Measurements from ENCODE around the gene CFAP299.
"Not testable (repeated sequence)": the region's sequence is repeated elsewhere in the genome, so short reads cannot be mapped to it uniquely, and the experiment has no call there.

CFAP299 gene

DNA sequence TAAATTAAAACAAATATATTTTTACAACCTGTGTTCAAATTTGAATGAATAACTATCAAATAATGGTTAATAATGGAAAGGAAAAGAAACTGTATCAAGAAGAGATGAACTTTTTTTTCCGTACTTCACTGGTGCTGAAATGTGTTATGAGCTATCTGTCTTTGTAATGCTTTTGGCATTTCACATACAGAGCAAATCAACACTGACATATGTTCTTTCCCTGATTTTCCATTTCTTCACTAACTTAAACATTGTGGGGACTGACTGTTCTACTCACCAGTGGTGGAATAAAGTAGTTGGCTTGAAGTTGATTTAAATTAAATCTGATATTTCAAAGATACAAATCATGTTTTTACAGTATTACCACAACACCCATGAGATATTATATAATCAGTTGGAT, 390.9 kb downstream of the CFAP299 start:
- DNase-seq (ENCODE audit: low spot score) = no peak

DNA sequence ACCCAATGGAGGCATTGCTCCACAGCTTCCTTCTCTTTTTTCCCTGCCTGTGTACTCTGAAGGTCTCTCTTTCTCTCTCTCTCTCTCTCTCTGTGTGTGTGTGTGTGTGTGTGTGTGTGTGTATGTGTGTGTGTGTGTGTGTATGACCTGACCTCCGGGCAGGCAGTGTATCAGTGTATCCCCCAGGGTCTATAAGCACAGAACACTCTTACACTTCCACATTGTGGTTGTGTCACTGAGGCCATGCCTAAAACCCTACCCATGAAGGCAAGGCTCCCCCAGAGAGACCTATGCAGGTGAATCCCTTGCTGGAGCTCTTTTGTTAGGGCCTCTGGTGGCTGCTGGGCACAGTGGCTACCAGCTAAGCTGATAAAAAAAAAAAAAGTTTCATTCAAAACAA, 394.6 kb downstream of the CFAP299 start:
- no peak for DNase-seq (ENCODE audit: low spot score)

DNA sequence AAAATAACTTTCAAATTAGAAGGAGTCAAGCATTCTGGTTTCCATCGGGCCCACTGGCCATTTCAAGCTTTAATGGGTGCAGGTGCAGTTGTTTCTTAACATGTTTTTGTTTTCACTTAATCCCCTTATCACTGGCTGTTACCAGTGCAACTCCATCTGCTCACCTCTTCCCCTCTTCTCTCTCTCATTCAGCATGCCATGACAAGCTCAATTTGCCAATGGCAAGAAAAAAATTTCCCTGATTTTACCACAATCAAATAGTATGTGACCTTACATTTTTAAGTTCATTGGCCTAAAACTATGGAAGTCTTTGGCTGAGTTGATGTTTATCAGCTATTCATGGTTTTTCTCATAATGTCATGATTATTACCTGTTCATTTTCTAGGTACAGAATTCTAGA, 395.9 kb downstream of the CFAP299 start:
- no peak for DNase-seq (ENCODE audit: low spot score)

DNA sequence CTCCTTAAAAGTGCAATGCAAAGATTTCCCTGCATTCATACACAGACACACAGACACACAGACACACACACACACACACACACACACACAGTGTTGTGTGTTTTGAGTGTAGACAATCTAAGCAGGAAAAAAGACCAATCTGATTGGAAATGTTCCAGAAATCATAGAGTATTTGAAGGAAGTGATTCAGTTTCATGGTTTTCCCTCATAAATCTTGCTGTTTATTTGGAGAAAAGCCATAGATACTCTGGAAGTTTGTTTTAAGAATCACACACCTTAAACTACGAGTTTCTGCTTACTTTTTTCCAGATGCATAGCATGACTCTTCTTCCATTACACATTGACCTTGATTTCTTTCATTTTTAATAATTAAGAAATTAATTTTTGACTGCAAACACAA, 396.5 kb downstream of the CFAP299 start:
- DNase-seq (ENCODE audit: low spot score) = no peak

DNA sequence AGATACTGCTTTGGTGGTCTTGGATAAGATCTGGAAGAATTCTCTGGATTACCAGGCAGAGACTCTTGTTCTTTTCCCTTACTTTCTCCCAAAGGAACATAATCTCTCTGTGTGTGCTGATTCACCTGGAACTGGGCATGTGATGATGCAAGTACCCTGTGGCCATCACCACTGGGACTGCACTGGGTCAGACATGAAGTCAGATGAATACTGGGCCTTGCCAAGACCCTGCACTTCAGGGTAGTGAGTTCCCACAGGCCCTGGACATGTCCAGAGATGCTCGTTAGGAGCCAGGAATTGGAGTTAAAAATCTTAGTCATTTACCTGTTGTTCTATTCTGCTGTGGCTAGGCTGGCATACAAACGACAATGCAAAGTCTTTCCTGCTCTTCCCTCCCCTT, 404.8 kb downstream of the CFAP299 start:
- DNase-seq (ENCODE audit: low spot score) = no peak

DNA sequence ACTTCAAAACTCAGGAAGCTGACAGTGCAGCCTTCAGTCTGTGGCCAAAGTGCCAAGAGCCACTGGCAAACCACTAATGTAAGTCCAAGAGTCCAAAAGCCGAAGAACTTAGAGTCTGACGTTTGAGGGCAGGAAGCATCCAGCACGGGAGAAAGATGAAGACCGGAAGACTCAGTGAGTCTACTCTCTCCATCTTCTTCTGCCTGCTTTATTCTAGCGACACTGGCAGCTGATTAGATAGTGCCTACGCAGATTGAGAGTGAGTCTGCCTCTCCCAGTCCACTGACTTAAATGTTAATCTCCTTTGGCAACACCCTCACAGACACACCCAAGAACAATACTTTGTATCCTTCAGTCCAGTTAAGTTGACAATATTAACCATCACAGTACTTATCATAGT, 414.0 kb downstream of the CFAP299 start:
- not testable (repeated sequence) for DNase-seq (ENCODE audit: low spot score)

DNA sequence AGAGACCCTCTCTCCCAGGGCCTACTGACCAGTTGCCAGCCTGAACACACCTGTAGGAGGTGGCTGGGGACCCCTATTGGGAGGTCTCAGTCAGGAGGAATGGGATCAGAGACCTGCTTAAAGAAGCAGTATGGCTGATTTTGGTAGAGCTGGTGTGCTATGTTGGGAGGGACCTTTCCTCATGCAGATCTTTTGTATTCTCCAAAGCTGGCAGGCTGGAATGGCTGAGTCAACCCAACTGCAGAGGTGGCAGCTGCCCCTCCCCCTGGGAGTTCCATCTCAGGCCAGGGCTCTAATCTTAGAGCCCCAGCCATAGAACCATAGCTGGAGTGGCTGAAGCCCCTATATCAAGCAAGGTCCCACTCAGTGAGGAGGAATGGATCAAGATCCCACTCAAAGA, 415.7 kb downstream of the CFAP299 start:
- no peak for DNase-seq (ENCODE audit: low spot score)

DNA sequence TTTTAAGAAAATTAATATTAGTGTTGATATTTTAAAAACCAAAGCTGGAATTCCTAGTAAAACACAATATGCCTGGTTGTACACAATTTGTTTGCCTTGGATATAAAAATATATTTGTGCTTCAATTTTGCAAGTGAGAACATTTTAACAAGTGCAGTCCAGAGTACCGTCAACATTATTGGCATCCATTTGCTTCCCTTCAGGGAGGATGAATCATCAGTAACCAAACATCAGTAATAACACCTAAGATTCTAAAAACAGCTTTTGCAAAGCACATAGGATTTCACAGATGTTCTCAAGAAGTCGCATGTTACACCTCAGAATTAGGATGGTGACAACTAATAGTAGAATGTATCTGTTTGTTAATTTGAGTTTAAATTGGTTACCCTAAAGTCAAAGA, 432.4 kb downstream of the CFAP299 start:
- no peak for DNase-seq (ENCODE audit: low spot score)

DNA sequence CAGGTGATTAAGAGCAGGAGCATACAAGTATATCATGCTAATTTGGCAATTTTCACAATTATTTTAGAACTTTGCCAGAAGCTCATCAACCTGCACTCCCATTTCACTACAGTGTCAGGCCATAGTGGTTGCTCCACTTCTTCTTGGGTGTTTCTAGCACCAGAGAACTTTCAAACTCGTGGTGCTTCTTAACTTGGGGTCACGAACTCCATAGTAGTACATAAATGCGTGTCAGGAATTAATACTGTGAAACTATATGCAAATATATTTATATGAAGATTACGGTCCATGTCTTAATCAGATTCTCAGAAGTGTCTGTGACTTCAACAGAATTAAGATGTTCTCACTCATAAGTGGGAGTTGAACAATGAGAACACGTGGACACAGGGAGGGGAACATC, 440.6 kb downstream of the CFAP299 start:
- DNase-seq (ENCODE audit: low spot score) = no peak

DNA sequence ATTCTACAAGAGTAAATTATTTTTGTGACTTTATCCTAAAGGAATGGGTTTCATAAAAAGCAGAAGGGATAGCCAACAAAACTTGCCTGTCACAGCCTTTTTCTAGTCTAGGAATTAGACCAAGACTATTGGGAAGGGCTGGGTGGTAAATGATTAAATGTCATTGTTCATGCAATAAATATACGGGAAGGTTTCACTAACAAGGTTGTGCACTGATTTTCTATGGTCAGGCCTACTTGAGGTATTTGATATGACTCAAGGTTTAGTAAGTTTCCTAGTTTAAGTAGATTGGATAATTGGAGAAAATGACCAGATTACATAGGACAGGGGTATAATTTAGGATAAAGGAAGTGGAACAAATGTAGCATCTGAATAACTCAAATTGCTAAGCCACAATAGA, 445.9 kb downstream of the CFAP299 start:
- no peak for DNase-seq (ENCODE audit: low spot score)

DNA sequence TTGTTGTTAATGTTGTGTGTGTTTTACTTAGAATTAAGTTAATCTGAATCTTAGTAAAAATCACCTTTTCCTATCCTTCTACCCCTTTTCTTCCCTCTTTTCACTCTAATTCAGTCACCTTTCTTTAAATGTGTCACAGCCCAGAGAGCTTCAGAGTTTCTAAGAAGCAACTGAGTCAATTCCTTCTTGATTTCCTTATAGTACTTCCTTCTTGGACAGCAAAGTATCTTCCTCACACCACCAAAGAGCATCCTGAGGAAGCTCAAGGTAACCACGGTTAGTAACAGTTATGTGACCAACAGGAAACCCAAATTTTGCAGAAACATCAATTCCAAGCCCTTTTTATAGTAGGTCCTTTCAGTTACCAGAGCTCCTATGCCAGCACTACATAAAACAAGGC, 451.8 kb downstream of the CFAP299 start:
- DNase-seq (ENCODE audit: low spot score) = no peak

DNA sequence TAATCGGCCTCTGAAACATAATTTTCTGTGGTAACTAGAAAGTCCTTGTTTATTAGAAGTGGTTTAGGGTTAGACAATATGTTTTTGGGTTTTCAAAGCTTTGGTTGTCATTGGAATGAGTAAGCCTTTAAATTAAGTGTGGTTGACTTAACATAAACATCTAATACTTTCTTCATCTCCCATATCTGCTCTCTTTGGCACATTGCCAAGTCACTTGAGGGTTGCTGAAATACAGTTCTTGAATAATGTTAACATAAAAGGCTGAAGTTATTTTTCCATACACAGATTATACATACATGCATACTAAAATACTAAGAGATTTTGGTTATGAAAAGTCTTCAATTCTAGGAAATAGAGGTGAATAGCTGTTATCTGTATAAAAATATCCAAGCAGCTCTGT, 453.3 kb downstream of the CFAP299 start:
- no peak for DNase-seq (ENCODE audit: low spot score)

DNA sequence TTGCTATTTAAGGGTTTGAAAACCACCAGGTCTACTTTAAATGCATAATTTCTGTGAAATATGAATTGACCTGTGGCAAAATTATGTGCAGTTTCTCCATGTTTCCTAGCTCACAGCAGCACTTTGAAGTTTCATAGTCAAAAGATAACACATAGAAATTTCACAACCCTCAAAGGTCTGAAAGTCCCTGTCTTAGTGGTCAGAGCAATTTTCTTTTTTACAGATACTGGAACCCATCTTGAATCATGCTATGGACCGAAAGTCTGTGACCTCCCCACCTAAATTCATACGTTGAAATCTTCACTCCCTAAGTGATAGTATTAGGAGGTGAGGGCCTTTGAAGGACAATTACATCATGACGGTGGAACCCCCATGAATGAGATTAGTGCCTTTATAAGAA, 454.6 kb downstream of the CFAP299 start:
- DNase-seq (ENCODE audit: low spot score) = no peak

DNA sequence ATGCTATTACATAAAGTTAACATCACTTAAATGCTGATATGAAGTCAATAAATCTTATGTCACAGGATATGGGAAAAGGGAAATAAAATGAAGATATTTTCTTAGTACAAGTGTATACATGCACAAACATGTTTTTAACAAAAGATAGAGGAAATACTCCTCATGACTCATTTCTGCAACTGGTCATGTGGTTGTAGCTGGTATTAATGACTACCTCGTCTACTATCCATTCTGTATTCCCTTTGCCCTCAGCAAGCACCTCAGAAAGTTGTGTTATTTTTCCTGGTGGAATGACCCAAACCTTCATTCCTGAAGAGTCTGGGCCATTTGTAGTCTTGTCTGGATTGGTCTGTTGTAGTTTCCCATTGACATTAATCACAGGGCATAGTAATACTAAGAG, 458.1 kb downstream of the CFAP299 start:
- not testable (repeated sequence) for DNase-seq (ENCODE audit: low spot score)

DNA sequence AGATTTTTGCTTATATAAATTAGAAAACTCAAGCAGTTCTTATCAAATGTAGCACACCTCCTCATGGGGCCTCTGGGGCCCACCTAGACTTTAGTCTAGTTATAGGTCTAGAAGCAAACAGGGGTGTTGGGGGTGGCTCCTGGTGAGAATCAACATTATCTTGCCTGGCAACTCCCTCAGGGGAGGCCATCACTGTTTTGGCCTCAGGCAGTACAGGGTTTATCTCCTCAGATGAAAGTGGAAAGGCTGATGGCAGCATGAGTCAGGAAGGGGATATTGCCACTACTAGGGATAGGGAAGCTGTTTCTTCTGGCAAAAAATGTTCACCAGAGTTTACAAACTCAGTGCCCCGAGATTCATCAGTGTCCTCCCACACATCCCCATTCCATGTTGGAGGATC, 462.6 kb downstream of the CFAP299 start:
- DNase-seq (ENCODE audit: low spot score) = no peak

DNA sequence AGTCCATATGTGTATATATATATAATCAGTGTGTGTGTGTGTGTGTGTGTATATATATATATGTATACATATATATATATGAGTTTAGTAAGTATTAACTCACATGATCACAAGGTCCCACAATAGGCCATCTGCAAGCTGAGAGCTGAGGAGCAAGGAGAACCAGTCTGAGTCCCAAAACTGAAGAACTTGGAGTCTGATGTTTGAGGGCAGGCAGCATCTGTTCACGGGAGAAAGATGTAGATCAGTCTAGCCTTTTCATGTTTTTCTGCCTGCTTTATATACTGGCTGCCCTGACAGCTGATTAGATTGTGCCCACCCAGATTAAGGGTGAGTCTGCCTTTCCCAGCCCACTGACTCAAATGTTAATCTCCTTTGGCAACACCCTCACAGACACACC, 465.2 kb downstream of the CFAP299 start:
- not testable (repeated sequence) for DNase-seq (ENCODE audit: low spot score)

DNA sequence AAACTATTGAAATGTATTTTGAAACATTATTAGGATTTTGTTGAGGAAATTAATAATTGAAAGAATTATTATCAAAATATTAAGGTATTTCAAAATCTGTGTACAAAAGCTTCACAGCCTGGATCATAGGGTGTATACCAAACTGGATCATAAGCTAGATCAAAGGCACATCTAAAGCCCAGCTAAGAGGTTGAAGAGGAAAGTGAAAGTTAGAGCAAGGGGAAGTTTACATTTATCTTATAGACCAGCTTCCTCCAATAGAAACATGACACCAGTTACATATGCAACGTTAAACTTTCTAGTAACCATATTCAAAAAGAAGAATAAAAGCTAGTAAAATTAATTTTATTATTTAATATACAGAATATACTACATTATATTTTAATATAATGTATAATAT, 467.8 kb downstream of the CFAP299 start:
- DNase-seq (ENCODE audit: low spot score) = no peak

DNA sequence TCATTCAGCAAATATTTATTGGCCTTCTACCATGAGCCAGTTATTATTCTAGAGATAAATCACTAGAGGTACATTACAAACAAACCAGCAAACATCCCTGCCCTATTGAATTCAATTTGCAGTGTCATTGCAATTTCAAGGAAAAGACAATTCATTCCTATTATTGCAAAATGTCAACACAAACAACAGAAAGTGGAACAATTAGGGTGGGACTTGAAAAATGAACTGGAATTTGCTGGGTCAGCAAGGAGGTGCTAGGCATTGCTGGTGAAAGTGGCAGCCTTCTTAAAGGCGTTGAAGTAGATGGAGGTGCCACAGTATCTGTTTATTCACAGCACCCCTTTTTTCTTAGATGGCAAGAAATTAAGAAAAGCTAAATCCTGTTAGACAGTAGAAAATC, 470.9 kb downstream of the CFAP299 start:
- DNase-seq (ENCODE audit: low spot score) = no peak

DNA sequence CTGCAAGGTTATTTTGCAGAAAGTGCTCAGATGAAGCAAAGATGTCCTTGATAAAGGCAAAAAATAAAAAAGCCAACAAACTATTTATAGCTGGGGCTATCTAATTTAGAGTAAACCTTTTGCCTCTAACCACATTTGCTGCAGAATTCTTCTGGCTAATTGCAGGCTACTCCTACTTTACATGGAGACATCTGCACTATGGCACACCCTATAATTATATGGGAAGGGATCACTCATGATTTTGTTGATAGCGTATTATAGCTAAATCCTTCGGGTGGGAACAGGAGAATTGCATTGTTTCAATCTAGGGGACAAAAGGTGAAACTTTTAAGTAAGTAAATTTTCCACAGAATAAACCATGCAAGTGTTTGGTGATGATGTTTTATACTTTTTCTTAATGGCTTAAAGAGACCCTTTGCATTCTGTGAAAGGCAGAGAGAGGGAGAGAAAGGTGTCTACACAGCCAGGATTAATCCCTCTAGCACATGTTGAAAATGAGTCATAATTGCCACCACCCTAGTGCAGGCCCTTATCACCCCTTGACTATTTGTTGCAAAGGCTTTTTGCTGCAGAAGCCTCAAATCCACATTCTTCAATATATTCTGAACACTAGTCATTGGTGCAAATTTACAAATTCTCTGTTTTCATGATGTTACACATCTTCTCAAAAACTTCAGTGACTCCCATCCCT, 473.7 kb downstream of the CFAP299 start:
- no peak for DNase-seq (ENCODE audit: low spot score)

DNA sequence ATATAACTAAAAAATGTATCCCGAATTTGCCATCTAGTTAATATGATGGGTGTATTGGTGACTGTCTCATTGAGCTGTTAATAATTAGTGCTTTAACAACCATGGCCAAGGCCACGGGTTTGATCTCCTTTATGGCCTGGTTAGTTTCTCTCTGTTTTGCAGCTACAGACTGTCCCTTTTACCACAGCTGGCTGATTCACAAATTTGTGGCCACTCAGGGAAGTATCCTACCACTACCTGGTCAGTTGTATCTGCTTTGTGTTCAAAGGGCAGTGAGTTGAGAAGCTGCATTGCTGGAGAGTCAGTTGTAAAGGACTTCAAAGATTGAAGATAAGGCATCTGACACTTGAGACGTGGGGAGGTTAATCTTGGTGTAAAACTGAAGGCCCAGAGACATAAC, 475.9 kb downstream of the CFAP299 start:
- DNase-seq (ENCODE audit: low spot score) = no peak

DNA sequence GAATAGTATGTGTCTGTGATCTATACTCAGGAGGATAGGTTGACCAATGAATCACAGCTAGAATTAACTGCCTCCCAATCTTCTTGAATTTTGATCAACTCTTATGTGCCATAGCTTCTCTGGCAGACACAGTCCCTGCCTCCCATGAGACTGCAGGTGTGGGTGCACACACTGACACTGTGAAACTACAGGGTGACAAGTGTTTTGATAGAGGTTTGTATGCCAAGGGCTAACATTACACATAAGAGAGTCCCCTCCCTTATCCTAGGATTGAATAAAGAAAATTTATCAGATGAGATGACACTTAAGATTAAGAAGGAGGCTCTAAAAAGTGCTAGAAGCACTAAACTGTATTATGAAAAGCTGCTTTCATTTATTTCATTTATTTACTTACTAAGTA, 476.6 kb downstream of the CFAP299 start:
- DNase-seq (ENCODE audit: low spot score) = no peak

DNA sequence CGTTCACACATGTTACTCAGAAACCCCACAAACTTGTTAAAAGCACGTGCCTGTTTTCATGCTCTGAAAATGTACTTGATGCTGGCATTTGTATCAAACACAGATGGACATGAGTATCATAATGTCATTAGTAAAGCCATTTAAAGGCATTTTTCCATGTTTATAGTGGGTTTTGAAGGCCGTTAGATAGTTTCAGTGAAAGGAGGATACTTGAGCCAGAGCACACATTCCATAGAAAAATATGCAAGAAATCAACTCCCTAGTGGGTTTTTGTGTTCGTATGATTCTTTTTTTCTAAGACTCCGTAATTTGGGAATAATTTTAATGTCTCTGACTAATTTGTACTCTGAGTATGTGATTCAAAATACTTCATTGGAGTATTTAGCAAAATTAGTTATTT, 478.7 kb downstream of the CFAP299 start:
- no peak for DNase-seq (ENCODE audit: low spot score)

DNA sequence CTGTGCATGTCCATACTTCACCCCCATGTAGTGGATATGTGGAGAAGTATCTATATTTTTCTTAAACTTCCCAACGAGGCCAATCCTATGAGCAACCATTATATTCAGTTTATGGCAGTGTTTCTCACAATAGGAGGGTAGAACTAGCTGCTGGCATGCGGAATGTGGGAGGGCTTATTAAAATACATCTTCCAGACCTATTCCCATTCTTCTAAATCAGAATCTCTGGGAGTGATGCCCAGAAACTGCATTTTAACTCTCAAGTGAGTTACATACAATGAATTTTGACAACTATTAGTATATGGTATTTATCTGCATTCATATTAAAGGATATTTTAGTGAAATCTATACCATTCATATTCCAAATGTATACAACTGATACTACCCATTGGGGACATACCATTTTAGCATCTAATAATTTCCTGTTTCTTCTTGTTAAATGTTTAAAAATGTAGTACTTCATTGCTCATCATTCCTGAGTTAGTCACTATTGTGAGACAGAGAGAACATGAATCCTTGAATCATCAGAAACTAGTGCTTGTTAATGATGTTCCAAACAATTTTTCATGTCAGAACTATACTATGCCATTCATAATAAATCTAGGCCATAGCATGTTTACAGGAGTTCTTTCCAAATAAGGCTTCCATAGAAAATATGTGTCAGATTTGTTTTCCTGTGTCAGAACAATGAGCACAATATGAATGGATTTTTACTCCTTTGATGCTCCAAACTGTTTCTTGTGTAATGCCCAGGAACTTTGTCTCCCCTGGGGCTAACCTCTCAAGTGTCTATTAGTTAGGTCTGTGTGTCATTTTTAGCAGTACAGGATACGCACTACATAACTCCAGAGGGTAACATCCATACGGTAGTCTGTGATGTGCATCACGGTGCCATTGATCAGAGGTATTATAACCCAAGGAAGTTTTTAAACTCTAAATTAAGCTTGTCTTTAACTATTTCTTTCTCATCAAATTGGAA, 496.1 kb downstream of the CFAP299 start:
- no peak for DNase-seq (ENCODE audit: low spot score)

DNA sequence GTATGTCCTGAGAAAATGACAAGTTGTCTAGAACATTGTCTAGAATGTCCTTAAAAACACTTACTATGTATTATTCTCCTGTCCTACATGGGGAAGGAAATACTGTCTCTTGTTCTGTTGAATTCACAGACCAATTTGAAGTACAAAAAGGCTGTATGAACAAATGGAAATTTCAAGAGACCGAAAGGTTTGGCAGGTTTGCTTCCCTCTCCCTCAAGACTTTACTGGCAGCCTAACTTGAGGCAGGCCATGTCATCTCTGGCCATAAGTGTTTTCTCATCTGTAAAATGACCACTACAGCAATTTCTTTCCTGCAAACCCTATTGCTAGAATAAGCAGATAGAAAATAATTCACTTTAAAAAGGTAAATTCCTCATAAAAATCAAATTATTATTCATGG, 503.8 kb downstream of the CFAP299 start:
- DNase-seq (ENCODE audit: low spot score) = no peak

Data from ecto neural progenitor cell (in vitro differentiated cells).